ENCODE data around the gene MCTP2. TPM values are rescaled to one million over a fixed set of nuclear protein-coding genes. Genes with fewer than 3 reads are reported as not detected.
"Not testable (repeated sequence)": the region's sequence is repeated elsewhere in the genome, so short reads cannot be mapped to it uniquely, and the experiment has no call there.

The MCTP2 gene
- total RNA-seq, 1 donor from 2014 or later, result 50.7 TPM

DNA sequence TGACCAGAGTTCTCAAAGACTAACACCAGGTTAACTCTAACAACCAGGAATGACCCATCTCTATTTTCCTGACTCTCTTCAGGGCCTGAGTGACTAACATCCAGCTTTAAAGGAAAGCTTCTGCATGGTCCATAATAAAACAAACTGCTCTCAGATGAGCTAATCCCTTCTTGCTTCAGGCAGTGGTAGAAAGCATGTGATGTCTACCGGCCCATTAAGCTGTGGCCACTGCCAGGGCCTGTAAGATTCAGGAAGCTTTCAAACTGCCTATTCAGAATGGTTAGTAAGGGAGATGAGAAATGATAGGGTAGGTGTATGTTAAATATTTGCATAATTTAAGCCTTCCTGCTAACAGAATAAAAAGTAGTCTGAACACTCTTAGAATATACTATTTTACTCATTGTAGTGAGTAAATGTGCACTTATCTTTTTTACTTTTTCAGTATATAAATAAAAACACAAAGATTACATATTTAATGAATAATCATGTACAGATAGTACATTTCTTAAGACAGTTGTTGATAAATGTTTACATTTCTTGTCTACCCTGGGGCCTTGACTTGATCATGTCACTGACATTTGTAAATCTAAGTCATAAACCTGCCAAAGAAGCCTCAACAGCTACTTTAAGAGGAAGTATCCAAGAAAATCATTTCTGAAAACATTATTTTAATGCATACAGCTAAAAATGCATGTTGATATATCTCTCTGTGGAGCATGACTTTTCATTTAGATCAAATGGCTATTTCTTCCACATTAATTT, 222.0 kb downstream of the MCTP2 start:
- DNase-seq (ENCODE audit: low spot score), result no peak

DNA sequence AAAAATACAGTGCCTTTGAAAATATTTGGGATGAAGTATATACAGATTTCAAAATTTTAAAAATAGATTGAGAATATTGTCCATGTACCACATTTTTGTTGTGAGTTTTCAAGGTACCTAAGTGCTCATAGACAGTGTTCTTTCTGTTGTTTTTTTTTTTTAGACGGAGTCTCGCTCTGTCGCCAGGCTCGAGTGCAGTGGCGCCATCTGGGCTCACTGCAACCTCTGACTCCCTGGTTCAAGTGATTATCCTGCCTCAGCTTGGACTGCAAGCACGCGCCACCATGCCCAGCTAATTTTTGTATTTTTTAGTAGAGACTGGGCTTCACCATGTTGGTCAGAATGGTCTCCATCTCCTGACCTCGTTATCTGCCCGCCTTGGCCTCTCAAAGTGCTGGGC, 223.9 kb downstream of the MCTP2 start:
- no peak for DNase-seq (ENCODE audit: low spot score)

DNA sequence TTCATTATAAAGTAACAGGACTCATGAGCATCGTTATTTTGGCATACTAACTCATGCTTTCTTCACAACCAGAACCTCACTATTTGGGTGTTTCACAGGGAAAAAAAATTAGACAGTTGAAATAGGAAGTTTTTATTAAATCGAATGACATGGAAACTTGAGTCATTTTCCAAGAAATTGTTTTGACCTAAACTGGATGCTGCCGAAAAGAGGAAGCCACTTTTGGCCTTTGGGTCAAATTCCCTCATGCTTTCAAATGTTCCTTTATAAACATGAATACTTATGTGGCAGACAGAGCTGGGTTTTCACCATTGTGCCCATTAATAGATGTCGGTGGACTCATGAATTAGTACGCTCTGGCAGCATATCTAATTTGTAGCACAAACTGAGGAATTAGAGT, 224.9 kb downstream of the MCTP2 start:
- DNase-seq (ENCODE audit: low spot score), result no peak

DNA sequence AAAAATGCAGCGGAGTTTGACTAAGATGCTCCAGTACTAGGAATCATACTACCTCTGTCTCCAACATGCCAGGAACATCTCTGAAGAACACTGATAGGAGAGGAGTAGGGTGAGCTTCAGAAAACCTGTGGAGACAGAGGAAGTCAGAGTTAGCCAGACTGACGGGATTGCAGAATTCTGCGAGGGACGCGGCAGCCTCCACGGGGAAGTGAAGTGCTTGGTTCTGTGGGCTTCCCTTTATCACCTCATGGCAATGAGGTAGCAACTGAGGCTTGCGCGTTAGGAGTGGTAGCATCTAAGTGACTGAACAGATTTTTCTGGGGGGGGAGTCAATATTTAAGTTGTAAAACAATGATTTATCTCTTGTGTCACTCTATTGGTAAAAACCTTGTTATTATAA, 226.3 kb downstream of the MCTP2 start:
- DNase-seq (ENCODE audit: low spot score), result no peak

DNA sequence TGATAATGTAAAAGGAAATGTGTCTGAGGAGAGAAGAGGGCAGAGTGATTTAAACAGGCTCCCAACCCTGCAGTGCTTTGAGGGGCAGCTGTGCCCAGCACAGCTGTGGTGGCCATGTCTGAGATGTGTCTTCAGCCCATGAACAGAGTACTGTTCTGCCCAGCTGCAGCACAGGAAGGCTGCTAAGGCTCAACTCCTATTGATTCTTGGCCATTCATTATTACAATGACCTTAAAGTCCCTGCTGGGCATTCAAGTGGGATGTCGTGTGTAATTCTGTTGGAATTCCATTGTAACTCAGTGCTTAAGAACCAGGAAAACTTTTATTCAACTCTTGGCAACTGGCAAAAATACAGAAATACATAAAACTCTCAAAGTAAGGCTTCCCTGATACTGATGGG, 229.3 kb downstream of the MCTP2 start:
- DNase-seq (ENCODE audit: low spot score), result no peak

DNA sequence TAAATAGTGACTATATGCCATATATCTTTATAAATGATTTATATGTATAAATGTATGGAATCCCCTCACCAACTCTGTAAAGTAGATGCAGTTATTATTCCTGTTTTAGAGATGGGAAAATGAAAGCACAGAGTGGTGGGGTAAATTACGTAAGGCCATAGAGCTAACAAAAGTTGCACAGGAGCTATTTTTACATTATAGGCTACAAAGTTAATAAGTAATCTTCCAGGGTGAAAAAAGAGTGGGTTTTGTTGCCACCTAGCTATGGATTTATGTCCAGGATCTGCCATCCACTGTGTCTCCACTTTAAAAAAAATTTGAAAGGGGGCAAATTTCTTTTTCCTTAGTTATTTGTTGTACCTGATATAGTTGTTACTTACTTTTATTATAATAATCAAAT, 235.7 kb downstream of the MCTP2 start:
- no peak for DNase-seq (ENCODE audit: low spot score)

DNA sequence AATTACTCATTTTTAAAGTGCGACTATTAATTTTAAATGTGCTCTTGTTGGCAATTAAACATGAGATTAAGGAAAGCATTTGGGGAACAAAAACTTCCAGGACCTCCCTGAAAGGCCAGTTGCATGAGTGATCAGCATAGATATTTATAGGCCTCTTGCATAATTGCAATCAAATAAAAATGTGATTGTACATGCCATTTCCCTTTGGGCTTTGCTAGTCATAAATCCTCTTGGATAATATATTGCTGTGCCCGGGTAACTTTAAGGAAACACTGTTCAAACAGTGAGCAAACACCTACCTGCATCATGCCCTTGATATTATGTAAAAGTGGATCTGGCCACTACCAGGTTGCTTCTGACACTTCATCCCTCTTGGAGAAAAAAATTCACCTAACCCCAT, 239.1 kb downstream of the MCTP2 start:
- DNase-seq (ENCODE audit: low spot score), result no peak

DNA sequence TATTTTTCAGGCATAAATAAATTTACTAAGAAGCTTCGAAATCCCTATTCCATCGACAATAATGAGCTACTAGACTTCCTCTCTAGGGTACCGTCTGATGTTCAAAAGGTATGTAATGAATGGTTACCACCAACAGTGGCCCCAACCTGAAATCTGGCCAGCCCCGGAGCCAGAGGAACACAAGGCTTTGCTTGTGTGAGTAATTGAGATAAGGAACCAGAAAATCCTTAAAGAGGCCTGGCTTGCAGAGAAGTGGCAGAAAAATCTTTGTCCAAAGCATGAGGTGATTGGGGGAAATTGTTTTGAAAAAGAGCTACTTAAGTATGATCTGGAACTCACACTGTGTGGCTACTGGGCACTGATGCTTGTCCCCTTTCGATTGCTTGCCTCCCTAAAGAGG, 245.3 kb downstream of the MCTP2 start:
- no peak for DNase-seq (ENCODE audit: low spot score)

DNA sequence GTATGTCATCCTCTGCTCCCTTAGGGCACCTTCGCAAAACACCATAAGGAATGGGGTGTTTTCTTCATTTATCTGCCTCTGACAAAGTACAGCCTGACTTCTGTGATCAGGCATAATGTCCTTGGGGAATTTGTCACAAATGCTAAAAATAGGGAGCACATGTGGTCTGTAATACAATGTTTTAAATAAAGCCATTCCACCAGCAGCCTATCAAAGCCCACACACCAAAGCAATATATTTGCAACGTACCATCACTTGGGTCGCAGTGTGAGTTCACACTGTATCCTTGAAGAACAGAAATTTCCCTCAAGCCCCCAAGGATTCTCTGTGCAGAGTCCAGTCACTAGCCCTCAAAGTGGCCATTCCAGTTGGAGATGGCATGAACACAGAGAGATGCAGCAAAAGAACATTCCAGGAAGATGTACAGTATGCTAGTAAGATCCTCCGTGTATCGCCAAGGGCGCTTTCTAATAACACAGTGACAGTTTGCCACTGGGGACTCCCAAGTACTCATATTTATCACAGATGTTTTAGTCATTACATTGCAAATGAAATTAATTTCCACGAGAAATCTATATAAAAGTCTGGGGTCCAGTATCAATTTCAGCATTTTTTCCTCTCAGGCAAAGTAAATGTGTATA, 246.7 kb downstream of the MCTP2 start:
- DNase-seq (ENCODE audit: low spot score), result no peak

DNA sequence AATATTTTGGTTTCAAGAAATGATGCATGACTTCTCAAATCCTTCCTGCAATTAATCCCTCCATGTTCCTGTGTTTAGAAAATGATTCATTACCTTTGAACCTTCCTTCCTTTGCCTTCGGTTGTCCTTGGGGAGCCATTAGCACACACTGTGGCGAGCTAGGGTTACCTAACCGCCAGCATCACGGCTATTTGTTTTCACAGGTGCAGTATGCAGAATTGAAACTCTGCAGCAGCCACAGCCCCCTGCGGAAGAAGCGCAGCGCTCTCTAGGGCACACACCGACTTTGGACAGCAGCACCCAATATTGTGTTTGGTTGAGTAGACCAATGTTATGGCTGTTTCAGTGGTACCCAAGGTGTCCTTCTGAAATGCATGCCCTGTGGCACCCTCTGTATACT, 247.4 kb downstream of the MCTP2 start:
- DNase-seq (ENCODE audit: low spot score), result no peak

DNA sequence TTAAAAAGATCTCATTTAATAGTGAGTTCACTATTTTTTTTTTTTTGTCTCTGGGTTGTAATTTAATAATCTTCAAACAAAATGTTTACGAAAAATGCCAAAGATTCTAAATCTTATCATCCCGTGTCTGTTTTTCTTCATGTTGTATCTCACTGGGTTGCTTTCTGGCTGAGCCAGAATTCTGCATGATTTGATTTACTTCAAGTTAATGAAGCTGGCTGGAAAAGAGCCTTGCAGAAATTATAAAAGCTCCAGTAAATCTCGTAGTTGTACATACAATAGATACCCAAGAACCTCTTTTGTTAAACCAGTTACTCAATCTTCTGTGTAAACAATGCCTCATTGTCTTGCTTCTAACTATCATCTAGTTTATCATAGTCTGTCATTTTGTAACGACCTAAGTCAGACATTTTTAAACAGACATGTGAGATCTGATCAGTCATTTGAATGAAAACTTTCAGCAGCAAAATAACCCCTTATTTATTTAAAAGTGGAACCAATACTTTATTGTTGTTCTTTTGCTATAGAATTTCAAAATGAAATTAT, 249.0 kb downstream of the MCTP2 start:
- no peak for DNase-seq (ENCODE audit: low spot score)

DNA sequence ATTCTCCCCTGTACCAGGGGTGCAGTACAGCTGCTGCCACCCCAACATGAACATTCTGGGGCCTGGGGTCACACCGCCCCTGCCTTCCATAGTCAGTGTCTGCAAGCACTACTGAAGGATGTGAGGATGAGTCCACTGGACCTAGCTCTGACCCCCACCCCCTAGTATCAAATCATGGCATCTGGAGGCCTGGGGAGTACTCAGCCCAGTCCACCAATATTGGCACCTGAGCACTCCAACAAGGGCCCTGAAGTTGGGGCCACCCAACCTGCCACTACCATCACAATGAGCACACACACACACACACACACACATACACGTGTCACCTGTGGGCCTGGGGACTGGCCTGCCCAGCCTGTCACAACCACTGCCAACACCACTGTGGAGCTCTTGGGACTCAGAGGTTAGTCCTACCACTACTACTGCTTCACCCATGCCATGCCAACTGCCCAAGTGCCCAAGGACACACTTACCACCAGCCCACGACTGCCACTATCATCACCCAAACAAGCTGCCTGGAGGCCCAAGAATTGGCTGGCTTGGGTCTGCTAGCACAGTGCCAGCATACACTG, 253.9 kb downstream of the MCTP2 start:
- no peak for DNase-seq (ENCODE audit: low spot score)

DNA sequence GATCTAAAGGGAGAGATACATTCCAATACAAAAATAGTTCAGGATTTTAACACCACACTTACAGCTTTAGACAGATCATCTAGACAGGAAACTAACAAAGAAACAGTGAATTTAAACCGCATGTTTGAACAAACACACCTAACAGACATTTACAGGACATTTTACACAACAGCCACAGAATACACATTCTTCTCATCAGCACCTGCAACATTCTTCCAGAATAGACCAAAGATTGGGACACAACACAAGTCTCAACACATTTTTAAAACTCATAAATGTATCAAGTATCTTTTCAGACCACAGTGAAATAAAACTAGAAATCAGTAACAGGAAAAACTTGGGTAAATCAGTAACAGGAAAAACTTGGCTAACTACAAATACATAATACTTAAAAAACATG, 256.3 kb downstream of the MCTP2 start:
- DNase-seq (ENCODE audit: low spot score), result no peak

DNA sequence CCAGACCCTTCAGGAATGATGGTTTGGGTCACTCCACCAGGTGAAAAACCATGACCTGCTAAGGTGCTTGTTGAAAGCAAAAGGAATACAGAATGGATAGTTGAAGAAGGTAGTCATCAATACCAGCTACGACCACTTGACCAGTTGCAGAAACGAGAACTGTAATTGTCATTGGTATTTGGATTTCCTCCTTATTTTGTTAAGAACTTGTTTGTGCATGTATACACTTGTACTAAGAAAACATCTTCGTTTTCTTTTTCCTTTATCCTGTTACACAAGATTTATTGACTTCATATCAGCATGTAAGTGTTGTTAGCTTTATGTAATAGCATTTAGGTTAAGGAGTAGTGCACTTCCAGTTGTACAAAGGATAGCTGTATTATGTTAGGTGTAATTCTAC, 261.8 kb downstream of the MCTP2 start:
- no peak for DNase-seq (ENCODE audit: low spot score)

DNA sequence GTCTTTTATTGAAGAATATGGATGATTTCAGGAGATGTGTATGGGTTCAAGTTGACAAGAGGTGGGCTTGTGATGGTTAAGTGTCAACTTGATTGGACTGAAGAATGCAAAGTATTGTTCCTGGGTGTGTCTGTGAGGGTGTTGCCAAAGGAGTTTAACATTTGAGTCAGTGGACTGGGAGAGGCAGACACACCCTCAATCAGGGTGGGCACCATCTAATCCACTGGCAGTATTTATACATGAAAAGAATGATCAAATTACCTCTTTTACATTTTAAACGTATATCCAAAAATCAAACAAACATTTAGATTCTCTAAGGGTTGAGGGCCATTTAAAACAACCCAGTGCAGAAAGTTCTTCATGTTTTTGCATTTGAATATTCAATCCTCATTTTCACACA, 262.2 kb downstream of the MCTP2 start:
- DNase-seq (ENCODE audit: low spot score), result not testable (repeated sequence)

DNA sequence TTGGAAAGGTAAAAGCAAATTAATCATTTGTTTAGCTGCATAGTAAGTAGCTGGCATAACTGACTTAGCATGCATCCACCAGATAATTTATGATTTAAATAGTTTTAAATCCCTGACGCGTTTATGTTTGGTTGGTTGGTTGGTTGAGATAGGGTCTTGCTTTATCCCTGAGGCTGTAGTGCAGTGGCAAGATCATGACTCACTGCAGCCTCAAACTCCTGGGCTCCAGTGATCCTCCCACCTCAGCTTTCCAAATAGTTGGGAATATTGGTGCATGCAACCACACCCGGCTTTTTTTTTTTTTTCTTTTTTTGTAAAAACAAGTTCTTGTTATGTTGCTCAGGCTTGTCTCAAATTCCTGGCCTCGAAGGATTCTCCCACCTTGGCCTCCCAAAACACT, 263.4 kb downstream of the MCTP2 start:
- DNase-seq (ENCODE audit: low spot score), result no peak

DNA sequence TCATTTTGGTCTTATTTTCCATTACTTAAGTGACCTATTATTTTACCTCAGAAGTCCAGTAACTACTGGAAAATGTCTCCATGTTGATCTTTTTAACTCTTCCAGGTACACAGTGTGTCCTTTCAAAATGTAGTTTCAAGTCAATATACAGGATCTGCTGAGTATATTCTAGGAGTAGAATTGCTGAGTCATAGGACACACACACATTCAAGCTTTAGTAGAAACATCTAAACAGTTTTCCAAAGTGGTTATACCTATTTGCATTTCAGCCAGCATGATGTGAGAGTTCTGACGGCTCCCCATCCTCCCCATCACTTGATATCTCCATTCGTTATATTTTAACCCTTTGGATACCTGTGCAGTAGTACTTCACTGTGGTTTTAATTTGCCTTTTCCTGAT, 271.9 kb downstream of the MCTP2 start:
- DNase-seq (ENCODE audit: low spot score), result no peak

DNA sequence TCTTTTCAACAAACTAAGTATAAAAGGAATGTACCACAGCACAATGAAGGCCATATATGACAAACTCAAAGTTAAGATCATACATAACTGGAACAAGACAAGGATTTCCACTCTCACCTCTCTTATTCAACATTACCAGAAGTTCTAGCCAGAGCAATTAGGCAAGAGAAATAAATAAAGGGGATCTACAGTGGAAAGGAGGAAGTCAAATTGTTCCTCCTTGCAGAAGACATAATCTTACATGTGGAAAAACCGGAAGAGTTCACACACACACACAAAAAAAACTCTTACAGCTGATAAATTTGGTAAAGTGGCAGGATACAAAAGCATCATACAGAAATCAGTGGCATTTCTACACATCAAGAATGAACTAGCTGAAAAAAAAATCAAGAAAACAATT, 277.9 kb downstream of the MCTP2 start:
- no peak for DNase-seq (ENCODE audit: low spot score)

DNA sequence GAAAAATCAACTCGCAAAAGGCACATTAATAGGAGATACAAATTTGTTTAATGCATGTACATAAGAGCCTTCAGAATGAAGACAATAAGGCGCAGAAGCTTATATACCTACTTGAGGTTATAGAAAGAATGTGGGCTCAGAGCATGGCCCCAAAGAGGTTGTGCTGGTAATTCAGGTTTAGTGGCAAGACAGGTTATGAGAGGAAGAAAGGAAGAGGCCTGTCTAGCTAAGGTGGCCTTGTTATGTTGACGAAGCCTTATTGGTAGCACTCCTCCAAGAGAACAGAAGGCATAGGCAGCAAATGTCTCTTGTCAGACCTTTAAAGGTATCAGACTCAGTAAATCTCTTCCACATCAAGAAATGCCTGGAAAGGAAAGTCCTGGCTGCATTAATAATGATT, 290.8 kb downstream of the MCTP2 start:
- DNase-seq (ENCODE audit: low spot score), result no peak

DNA sequence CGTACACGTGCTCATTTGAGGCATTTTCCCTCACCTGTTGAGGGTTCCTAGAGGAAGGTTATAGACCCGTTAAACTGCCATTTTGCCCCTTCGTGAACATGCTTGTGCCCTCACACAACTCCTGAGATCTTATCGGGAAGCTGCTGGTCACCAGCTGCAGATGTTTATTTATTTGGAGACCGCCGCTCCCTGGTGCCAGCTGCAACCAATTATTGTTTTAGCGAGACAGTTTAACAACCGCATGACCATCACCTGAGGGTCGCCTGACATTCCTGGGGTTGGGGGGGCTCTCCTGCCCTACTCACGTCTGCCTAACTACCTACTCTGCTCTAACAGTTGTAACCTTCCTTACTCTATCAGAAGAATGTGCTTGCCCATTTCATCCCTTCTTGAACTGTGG, 292.5 kb downstream of the MCTP2 start:
- no peak for DNase-seq (ENCODE audit: low spot score)

DNA sequence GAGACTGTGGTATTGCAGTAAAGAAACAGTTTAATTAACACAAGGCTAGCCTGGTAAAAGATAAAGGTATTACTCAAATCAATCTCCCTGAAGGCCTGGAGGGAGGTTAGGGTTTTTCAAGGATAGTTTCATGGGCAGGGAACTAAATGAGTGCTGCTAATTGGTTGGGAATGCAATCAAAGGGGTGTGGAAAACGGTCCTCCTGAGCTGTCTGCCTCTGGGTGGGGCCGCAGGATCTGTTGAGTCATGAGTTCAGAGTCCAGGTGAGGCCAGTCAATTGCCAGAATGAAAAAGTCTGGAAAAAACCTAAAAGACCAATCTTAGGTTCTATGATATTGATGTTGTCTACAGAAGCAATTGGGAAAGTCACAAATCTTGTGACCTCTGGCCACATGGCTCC, 293.2 kb downstream of the MCTP2 start:
- no peak for DNase-seq (ENCODE audit: low spot score)

DNA sequence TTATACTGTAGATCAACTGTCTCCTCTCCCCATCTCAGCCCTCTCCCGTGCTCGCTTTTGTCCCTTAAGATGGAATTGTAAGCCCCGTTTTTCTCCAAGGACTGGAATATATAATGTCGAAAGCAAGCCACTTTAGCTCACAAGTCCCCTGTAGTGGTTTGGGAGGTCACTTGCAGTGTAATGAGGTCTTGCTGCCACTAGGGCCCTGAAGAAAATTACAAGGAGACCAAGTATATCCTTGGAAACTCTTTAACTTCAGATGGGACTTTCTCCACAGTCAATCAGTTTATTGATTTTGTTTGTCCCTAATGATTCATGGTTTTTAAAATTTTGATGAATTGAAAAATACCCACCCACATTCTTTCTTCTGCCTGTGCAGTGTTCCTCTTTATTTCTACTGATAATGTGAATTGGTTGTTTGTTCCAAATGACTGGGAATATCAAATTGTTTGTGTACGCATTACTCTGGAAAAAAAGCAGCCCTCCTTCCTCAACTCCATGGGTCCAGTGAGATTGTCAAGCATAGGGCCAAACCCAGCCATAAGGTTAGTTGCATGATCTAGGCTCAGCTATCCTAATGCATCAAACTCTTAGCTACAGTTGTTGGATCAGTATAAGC, 294.8 kb downstream of the MCTP2 start:
- DNase-seq (ENCODE audit: low spot score), result no peak

DNA sequence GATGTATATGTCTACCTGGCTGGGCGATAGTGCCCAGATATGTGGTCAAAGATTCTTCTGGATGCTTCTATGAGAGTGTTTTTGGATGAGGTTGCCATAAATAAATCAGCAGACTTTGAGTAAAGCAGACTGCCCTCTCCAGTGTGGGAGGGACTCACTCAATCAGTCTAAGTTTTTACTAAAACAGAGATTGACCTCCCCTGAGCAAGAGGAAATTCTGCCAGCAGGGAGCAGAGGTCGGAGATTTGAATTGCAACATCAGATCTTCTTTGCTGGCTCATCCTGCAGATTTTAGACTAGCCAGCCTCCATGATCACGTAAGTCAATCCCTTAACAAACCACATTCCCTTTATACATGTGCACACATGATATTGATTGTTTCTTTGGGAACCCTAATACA, 300.9 kb downstream of the MCTP2 start:
- no peak for DNase-seq (ENCODE audit: low spot score)

All from ureter (tissue), 1 donor.